Activated T-helper 2 cell treated with anti-CD3 and anti-CD28 coated beads, Interferon-gamma antibody, Interleukin-2, Interleukin-4, amounts not matched to agents 10 μg/mL and 5 μg/mL and 100 μg/mL, durations not matched to agents 14 hours and 24 hours and 36 hours (primary cell): ENCODE measurements around the gene ETNK2. TPM values are rescaled to one million over a fixed set of nuclear protein-coding genes. Genes with fewer than 3 reads are reported as not detected.

Experiments used
- DNase-seq: peaks from one replicate; pipeline ENCODE4 v3.0.0; 2021; ENCODE audit warnings: low spot score
- H3K27ac Mint-ChIP-seq: one replicate; pipeline ENCODE4 v1.8.0; 2021; ENCODE audit warnings: mixed read lengths
- H3K27me3 Mint-ChIP-seq: one replicate; pipeline ENCODE4 v1.8.0; 2021; ENCODE audit warnings: low read depth, mixed read lengths
- H3K36me3 Mint-ChIP-seq: one replicate; pipeline ENCODE4 v1.8.0; 2021; ENCODE audit warnings: low read depth, mixed read lengths
- H3K4me1 Mint-ChIP-seq: one replicate; pipeline ENCODE4 v1.8.0; 2021; ENCODE audit warnings: low read depth, mixed read lengths
- H3K4me3 Mint-ChIP-seq: one replicate; pipeline ENCODE4 v1.8.0; 2021; ENCODE audit warnings: low read depth, mild to moderate bottlenecking, moderate library complexity, mixed read lengths
- H3K9me3 Mint-ChIP-seq: one replicate; pipeline ENCODE4 v1.8.0; 2021; ENCODE audit warnings: mixed read lengths
- intact Hi-C: fragments of 100-400 bp; cut with micrococcal nuclease; formaldehyde crosslinking; loops from one replicate; pipeline ENCODE4 v1.15.1; 2023
- total RNA-seq: library from RNA; stranded (reverse); gene quantifications from 2 replicates; pipeline ENCODE4 v1.2.3, GENCODE V29; 2022

ETNK2 gene
- total RNA-seq, 1 donor from 2014 or later, result 0.37 TPM

DNA sequence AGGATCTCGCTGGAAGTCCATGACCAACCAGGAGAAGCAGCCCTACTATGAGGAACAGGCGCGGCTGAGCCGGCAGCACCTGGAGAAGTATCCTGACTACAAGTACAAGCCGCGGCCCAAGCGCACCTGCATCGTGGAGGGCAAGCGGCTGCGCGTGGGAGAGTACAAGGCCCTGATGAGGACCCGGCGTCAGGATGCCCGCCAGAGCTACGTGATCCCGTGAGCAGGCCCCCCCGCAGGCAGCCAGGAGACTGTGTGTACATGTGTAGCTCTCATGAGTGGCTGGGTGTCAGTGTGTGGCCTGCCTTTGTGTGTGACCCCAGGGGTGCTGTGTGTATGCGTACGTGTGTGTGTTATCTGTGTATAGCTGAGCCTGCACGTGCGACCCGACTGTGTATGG is 27.2 kb downstream of the ETNK2 start:
- Mint-ChIP-seq H3K9me3 (no peaks in the 10 kb centered on the region), H3K27ac (no peak overlapping the region), H3K4me1 (peaks cover 9% of the 10 kb centered on the region), H3K4me3 (no peak overlapping the region), H3K27me3 (no peaks in the 10 kb centered on the region), H3K36me3 (no peaks in the 10 kb centered on the region)
- intact Hi-C loops, result loop anchor here (10.0 kb wide), 1 partner anchor 620 kb away; no protein-coding TSS in a partner anchor
- no peak for DNase-seq

DNA sequence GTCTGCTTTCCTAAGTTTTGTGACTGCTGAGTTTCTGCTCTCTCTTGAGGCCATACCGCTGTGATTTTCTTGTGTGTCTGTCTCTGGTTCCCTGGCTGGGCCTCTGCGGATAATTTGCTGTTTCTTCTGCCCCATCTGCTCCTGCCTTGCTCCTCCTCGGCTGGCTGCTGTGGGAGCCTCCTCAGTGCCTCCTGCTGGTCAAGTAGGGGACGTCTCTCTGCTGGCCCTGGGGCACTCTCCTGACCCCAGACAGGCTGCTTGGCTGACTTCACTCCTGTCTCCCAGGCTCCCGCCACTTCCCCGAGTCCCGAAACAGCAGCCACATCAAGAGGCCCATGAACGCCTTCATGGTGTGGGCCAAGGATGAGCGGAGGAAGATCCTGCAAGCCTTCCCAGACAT is 28.5 kb downstream of the ETNK2 start:
- DNase-seq, result no peak
- Mint-ChIP-seq H3K9me3 (no peaks in the 10 kb centered on the region), H3K27me3 (no peaks in the 10 kb centered on the region), H3K4me3 (no peak overlapping the region), H3K36me3 (no peaks in the 10 kb centered on the region), H3K4me1 (peaks cover under 1% of the 10 kb centered on the region), H3K27ac (no peak overlapping the region)
- intact Hi-C loops, result loop anchor here (10.0 kb wide), 1 partner anchor 619 kb away; no protein-coding TSS in a partner anchor

DNA sequence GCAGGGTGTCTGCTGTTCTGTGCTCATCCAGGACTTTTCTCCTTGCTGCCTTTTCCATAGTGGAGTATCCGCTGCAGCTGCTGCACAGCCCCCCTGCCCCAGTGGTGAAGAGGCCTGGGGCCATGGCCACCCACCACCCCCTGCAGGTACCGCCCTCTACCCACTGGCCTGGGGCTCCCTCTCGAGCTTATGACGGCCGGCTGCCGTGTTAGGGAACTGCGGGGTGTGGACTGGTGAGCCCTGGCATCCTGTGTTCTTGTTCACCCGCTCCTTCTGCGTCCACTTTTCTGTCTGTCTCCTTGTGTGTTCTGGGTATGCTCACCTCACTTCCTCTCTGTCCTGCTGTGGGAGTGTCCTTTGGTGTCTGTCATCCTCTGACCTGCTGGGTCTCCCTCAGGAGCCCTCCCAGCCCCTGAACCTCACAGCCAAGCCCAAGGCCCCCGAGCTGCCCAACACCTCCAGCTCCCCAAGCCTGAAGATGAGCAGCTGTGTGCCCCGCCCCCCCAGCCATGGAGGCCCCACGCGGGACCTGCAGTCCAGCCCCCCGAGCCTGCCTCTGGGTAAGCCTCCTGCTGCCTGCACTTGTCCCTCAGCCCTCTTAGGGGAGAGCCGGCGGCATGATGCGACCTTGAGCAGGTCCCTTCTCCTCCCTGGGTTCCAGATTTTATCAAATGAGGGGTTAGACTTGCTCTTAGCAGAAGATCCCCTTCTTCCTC is 29.8 kb downstream of the ETNK2 start:
- H3K9me3 Mint-ChIP-seq, result no peaks in the 10 kb centered on the region
- no peaks in the 10 kb centered on the region for H3K27me3 Mint-ChIP-seq
- no peaks in the 10 kb centered on the region for H3K4me1 Mint-ChIP-seq
- H3K27ac Mint-ChIP-seq, result no peak overlapping the region
- H3K4me3 Mint-ChIP-seq, result no peak overlapping the region
- DNase-seq, result no peak
- intact Hi-C loops, result loop anchor here (10.0 kb wide), 1 partner anchor 617 kb away; no protein-coding TSS in a partner anchor
- no peaks in the 10 kb centered on the region for H3K36me3 Mint-ChIP-seq

DNA sequence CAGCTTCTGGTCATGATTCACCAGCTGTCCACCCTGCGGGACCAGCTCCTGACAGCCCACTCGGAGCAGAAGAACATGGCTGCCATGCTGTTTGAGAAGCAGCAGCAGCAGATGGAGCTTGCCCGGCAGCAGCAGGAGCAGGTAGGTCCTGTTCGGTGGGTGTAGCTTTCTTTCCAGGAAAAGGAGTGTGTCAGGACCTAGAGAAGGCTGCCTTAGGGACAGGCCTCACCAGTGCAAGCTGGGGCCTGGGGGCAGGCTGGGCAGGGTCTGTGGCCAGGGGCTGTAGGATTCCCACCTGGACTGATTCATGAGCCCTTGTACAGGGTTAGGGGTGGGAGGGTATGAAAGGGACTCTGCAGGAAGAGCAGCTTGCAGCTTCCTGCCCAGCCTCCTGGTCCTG is 35.3 kb downstream of the ETNK2 start:
- H3K27me3 Mint-ChIP-seq, result no peaks in the 10 kb centered on the region
- H3K4me1 Mint-ChIP-seq, result no peaks in the 10 kb centered on the region
- no peak overlapping the region for H3K27ac Mint-ChIP-seq
- intact Hi-C loops, result no loop called here
- no peak overlapping the region for H3K4me3 Mint-ChIP-seq
- no peaks in the 10 kb centered on the region for H3K9me3 Mint-ChIP-seq
- no peaks in the 10 kb centered on the region for H3K36me3 Mint-ChIP-seq
- DNase-seq, result no peak

DNA sequence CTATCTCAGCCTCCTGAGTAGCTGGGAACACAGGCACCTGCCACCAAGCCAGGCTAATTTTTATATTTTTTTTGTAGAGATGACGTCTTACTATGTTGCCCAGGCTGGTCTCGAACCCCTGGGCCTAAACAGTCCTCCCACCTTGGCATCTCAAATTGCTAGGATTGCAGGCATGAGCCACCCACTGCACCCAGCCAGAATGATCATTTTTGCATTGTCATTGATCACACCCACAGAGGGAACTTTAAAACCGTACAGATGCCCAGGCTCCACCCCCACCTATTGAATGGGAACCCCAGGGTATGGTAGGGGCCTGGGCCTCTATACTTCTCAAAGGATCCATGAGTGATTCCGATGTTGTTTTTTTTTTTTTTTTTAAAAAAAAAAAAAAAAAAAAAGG is 36.7 kb downstream of the ETNK2 start:
- intact Hi-C loops, result no loop called here
- H3K27me3 Mint-ChIP-seq, result no peaks in the 10 kb centered on the region
- no peak for DNase-seq
- no peak overlapping the region for H3K27ac Mint-ChIP-seq
- no peaks in the 10 kb centered on the region for H3K4me1 Mint-ChIP-seq
- H3K4me3 Mint-ChIP-seq, result no peak overlapping the region
- H3K9me3 Mint-ChIP-seq, result no peaks in the 10 kb centered on the region
- H3K36me3 Mint-ChIP-seq, result no peaks in the 10 kb centered on the region

DNA sequence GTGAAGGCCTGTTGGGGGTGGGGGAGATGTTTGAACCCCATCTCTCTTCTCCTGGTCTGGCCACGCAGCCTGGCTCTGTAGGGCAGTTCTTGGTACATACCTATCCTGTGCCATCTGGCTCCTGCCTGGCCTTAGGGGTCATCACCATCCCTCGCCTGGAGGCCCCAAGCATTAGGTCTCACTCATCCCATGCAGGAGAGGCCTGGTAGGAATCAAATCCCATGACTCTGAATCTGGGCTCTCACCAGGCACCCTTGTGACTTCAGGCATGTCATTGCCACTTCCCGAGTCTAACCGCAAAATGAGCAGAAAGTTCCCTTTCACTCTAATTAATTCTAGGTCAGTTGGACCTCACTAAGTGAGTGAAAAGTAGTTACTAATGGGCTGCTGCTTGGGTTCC is 37.2 kb downstream of the ETNK2 start:
- H3K27me3 Mint-ChIP-seq, result no peaks in the 10 kb centered on the region
- no peak for DNase-seq
- no peaks in the 10 kb centered on the region for H3K4me1 Mint-ChIP-seq
- H3K9me3 Mint-ChIP-seq, result no peaks in the 10 kb centered on the region
- no peaks in the 10 kb centered on the region for H3K36me3 Mint-ChIP-seq
- intact Hi-C loops, result no loop called here
- no peak overlapping the region for H3K4me3 Mint-ChIP-seq
- no peak overlapping the region for H3K27ac Mint-ChIP-seq

DNA sequence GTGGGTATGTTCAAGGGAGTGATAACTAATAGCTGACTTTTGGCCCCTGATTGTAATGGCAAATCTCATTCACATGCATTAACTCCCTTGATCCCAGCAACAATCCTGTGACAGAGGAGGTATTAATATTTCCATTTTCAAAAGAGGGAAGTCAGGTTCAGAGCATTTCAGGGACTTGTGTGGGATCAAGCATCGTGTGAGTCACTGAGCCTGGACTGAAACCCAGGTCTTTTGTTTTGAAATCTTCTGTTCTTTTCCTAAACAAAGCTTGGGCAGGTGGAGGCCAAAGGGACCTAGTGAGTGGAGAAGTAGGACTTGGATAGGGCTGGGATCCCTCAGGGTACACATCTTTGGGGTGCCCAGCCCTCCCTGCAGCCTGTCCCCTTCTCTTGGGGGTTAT is 37.9 kb downstream of the ETNK2 start:
- H3K9me3 Mint-ChIP-seq, result no peaks in the 10 kb centered on the region
- peaks cover 1% of the 10 kb centered on the region for H3K27me3 Mint-ChIP-seq
- DNase-seq, result no peak
- no peaks in the 10 kb centered on the region for H3K36me3 Mint-ChIP-seq
- H3K4me1 Mint-ChIP-seq, result no peaks in the 10 kb centered on the region
- intact Hi-C loops, result no loop called here
- no peak overlapping the region for H3K27ac Mint-ChIP-seq
- H3K4me3 Mint-ChIP-seq, result no peak overlapping the region

DNA sequence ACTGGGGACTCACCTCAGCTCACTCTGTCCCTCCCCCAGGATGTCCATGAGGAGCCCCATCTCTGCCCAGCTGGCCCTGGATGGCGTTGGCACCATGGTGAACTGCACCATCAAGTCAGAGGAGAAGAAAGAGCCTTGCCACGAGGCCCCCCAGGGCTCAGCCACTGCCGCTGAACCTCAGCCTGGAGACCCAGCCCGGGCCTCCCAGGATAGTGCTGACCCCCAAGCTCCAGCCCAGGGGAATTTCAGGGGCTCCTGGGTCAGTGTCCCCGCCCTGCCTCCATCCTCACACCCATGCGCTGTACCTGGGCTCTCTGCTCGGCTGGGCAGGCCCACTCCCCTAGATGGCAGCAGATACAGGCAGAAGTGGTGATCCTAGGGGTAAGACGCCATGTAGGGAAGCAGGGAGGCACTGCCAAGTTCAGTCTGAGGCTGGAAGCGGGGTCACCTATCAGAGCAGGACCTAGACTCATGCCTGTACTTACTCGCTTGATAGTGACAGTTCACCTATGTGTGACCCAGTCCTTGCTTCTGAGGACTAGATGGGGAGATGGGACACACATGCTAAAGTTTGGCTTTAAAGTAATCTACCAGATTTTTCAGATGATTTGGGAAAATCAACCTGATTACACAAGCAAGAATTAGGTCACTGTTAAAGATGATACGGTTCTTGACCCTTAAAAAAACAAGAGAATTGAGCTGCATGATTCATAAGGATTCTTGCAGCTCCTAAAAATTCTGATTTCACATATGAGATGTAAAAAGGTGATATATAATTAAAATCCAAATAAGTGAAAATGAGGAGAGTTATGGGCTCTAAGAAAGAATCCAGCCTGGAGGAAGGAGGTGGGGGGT is 38.7 kb downstream of the ETNK2 start:
- no peak overlapping the region for H3K27ac Mint-ChIP-seq
- no peaks in the 10 kb centered on the region for H3K9me3 Mint-ChIP-seq
- no peak for DNase-seq
- no peaks in the 10 kb centered on the region for H3K36me3 Mint-ChIP-seq
- no peaks in the 10 kb centered on the region for H3K4me1 Mint-ChIP-seq
- peaks cover 1% of the 10 kb centered on the region for H3K27me3 Mint-ChIP-seq
- intact Hi-C loops, result no loop called here
- no peak overlapping the region for H3K4me3 Mint-ChIP-seq

DNA sequence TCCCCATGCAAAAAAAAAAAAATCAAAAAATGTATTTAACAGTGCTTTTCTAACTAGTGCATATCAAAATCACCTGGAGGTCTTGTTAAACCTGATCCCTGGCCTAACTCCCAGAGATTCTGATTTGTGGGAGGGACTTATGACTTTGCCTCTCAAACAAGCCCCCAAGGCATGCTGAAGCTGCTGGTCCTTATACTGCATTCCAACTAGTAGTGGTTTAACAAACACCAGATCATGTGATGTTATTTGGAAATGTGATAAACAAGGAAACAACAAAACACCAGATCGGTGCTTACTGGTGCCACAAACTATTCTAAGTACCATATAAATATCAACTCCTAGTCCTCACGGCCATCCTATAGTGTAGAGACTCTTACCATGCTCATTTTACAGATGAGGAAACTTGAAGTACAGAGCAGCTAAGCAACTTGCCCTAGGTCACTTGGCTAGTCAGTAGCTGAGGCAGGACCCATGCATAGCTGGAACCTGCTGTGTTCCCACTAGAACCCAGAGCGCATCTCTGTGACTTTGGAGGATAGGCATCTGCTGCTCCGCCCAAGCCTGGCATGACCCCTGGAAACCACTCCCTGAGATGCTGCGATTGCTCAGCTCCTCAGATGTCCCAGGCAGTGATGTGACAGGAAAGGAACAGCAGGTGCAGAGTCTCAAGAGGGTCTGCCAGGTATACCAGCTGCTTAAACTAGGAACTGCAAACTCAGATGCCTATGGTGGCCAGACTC is 40.8 kb downstream of the ETNK2 start:
- Mint-ChIP-seq H3K9me3 (no peaks in the 10 kb centered on the region), H3K36me3 (no peaks in the 10 kb centered on the region), H3K27me3 (peaks cover 1% of the 10 kb centered on the region), H3K27ac (no peak overlapping the region), H3K4me3 (no peak overlapping the region), H3K4me1 (no peaks in the 10 kb centered on the region)
- intact Hi-C loops, result no loop called here
- no peak for DNase-seq

DNA sequence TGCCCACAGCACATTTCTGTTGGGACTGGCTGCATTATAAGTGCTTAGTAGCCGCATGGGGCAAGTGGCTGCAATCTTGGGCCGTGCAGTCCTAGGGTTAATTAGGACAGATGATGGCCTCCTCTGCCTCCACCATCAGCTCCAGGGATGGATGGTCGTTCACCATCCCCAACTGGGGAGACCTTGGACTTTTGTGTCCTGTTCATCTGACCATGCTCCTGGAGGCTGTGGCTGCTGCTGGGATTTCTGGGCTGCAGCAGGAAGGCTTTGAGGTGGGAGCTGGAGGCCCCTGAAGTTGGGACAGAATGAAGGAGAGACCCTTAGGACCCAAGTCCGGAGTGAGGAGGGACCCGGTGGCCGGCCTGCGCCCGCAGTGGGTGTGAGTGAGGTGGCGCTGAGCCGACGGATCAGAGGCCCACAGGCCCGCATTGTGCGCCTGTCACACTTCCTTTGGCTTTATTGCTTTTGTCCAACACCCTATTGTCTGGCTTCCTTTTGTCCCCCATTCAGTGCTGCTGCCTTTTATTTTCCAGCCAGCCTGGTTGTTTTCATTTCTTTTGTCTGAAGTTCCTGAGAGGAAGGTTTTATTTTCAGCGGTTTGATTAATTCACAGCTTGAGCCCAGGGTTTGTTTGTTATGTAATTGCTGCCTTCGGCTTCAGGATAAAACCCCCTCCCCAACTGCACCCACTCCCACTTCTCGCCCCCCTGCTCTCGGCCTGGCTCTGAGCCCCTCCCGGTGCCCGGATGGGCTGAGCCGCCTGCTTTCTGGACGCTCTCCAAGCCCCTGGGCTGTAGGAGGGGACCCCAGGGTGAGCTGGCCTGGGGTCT is 43.3 kb downstream of the ETNK2 start:
- no peaks in the 10 kb centered on the region for H3K9me3 Mint-ChIP-seq
- intact Hi-C loops, result no loop called here
- H3K36me3 Mint-ChIP-seq, result no peaks in the 10 kb centered on the region
- no peak for DNase-seq
- H3K27ac Mint-ChIP-seq, result no peak overlapping the region
- H3K4me3 Mint-ChIP-seq, result no peak overlapping the region
- peaks cover 12% of the 10 kb centered on the region for H3K4me1 Mint-ChIP-seq
- peaks cover 1% of the 10 kb centered on the region for H3K27me3 Mint-ChIP-seq

DNA sequence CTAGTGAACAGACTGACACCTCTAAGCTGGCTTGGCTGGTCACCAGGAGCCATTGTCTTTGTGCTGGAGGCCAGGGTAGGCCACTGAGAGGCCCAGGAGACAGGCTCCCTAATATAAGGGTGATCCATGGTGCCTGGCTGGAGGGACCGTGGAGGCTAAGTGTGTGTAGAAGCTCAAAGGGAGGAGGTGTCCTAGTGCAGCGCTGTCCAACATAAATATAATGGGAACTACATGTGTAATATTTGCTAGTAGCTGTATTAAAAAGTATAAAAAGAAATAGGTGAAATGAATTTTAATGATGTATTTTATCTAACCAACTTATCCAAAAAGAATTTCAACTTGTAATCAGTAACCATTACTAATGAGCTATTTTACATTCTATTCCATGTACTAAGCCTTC is 44.0 kb downstream of the ETNK2 start:
- Mint-ChIP-seq H3K4me1 (peaks cover 17% of the 10 kb centered on the region), H3K9me3 (no peaks in the 10 kb centered on the region), H3K27me3 (peaks cover 1% of the 10 kb centered on the region), H3K36me3 (no peaks in the 10 kb centered on the region), H3K27ac (no peak overlapping the region), H3K4me3 (no peak overlapping the region)
- DNase-seq, result no peak
- intact Hi-C loops, result no loop called here

DNA sequence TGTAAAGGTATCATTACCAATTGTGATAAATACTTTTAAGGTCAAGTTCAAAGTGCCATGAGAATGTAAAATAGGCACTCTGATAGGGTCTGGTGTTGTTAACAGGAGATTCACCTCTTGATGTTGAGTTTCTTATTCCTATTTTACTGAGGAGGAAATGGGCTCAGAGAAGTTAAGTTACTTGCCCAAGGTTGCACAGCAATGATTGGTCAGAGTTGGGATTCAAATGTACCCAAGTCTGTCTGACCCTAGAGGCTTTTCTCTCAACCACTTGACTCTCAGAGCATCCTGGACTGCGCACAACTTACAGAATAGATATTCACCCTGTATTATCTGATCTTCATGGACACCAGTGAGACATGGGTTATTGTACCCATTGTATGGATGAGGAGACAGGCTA is 45.0 kb downstream of the ETNK2 start:
- peaks cover 25% of the 10 kb centered on the region for H3K4me1 Mint-ChIP-seq
- H3K9me3 Mint-ChIP-seq, result no peaks in the 10 kb centered on the region
- no peak overlapping the region for H3K4me3 Mint-ChIP-seq
- no peak for DNase-seq
- H3K36me3 Mint-ChIP-seq, result no peaks in the 10 kb centered on the region
- H3K27ac Mint-ChIP-seq, result no peak overlapping the region
- intact Hi-C loops, result no loop called here
- peaks cover 1% of the 10 kb centered on the region for H3K27me3 Mint-ChIP-seq
